ENCODE measurements around the gene GPR183. TPM values are rescaled to one million over a fixed set of nuclear protein-coding genes. Genes with fewer than 3 reads are reported as not detected.

Gene GPR183
- 100 to 1,000 TPM; 249 to 322 TPM for total RNA-seq
- 156 to 271 reads per million in 2 donors for total RNA-seq

GRCh38 chr13:99307247-99307646, at the start of gene GPR183:
Gene GPR183, minus strand, starts transcription at chr13:99307399. Its CDS starts 11,254 bp downstream, at chr13:99296145.
- Mint-ChIP-seq H3K36me3 (ENCODE audit: low read depth) (peaks cover 20% of the 10 kb centered on the region), H3K4me1 (peaks cover 61% of the 10 kb centered on the region), H3K27me3 (no peaks in the 10 kb centered on the region), H3K27ac (peak within 1 kb of the TSS; percentile 98), H3K4me3 (peak within 1 kb of the TSS; percentile 99)
- ATAC-seq, result peak; percentile 77
- peak in 1 of 3 donors; percentile 25 for DNase-seq
- H3K9me3 ChIP-seq (ENCODE audit: control insufficient read depth, low read length, poor library complexity, severe bottlenecking), result no peaks in the 10 kb centered on the region

- Mint-ChIP-seq H3K27me3 (no peaks in the 10 kb centered on the region), H3K4me1 (peaks cover 89% of the 10 kb centered on the region), H3K27ac (peak overlapping the region; percentile 100), H3K36me3 (ENCODE audit: low read depth) (peaks cover 12% of the 10 kb centered on the region), H3K4me3 (peak overlapping the region; percentile 89)
- no peaks in the 10 kb centered on the region for H3K9me3 ChIP-seq (ENCODE audit: control insufficient read depth, low read length, poor library complexity, severe bottlenecking)
- peak in 2 of 3 donors; percentile 44 to 60 for DNase-seq
- ATAC-seq, result peak; percentile 68
These were observed 49.3 kb upstream of the GPR183 start for GRCh38 chr13:99356262-99357091.

- H3K27me3 Mint-ChIP-seq, result no peaks in the 10 kb centered on the region
- ATAC-seq (peak; percentile 5), DNase-seq (no peak)
- H3K27ac Mint-ChIP-seq, result peak overlapping the region; percentile 100
- H3K4me1 Mint-ChIP-seq, result peaks cover 89% of the 10 kb centered on the region
- H3K36me3 Mint-ChIP-seq (ENCODE audit: low read depth), result peaks cover 12% of the 10 kb centered on the region
- peak overlapping the region; percentile 89 for H3K4me3 Mint-ChIP-seq
- H3K9me3 ChIP-seq (ENCODE audit: control insufficient read depth, low read length, poor library complexity, severe bottlenecking), result no peaks in the 10 kb centered on the region
These were observed 48.7 kb upstream of the GPR183 start for GRCh38 chr13:99356012-99356261.

GRCh38 chr13:99355267-99356011, 48.2 kb upstream of the GPR183 start:
- DNase-seq, result no peak
- Mint-ChIP-seq H3K27ac (peak overlapping the region; percentile 100), H3K4me3 (peak overlapping the region; percentile 89), H3K4me1 (peaks cover 89% of the 10 kb centered on the region), H3K27me3 (no peaks in the 10 kb centered on the region), H3K36me3 (ENCODE audit: low read depth) (peaks cover 11% of the 10 kb centered on the region)
- no peaks in the 10 kb centered on the region for H3K9me3 ChIP-seq (ENCODE audit: control insufficient read depth, low read length, poor library complexity, severe bottlenecking)
- ATAC-seq, result no peak

GRCh38 chr13:99354371-99354951, 47.3 kb upstream of the GPR183 start:
- H3K27me3 Mint-ChIP-seq, result no peaks in the 10 kb centered on the region
- ATAC-seq (no peak), DNase-seq (no peak)
- H3K4me1 Mint-ChIP-seq, result peaks cover 87% of the 10 kb centered on the region
- peaks cover 11% of the 10 kb centered on the region for H3K36me3 Mint-ChIP-seq (ENCODE audit: low read depth)
- no peaks in the 10 kb centered on the region for H3K9me3 ChIP-seq (ENCODE audit: control insufficient read depth, low read length, poor library complexity, severe bottlenecking)
- H3K27ac Mint-ChIP-seq, result peak overlapping the region; percentile 100
- H3K4me3 Mint-ChIP-seq, result peak overlapping the region; percentile 87

GRCh38 chr13:99353836-99354235, 46.6 kb upstream of the GPR183 start:
- Mint-ChIP-seq H3K27me3 (no peaks in the 10 kb centered on the region), H3K27ac (peak overlapping the region; percentile 100), H3K4me1 (peaks cover 85% of the 10 kb centered on the region), H3K4me3 (peak overlapping the region; percentile 87), H3K36me3 (ENCODE audit: low read depth) (peaks cover 12% of the 10 kb centered on the region)
- H3K9me3 ChIP-seq (ENCODE audit: control insufficient read depth, low read length, poor library complexity, severe bottlenecking), result no peaks in the 10 kb centered on the region
- DNase-seq (no peak), ATAC-seq (no peak)

GRCh38 chr13:99353246-99353600, 46.0 kb upstream of the GPR183 start:
- H3K27ac Mint-ChIP-seq, result peak overlapping the region; percentile 100

GRCh38 chr13:99352351-99353245, 45.4 kb upstream of the GPR183 start:
- peaks cover 85% of the 10 kb centered on the region for H3K4me1 Mint-ChIP-seq
- H3K36me3 Mint-ChIP-seq (ENCODE audit: low read depth), result peaks cover 11% of the 10 kb centered on the region
- peak overlapping the region; percentile 87 for H3K4me3 Mint-ChIP-seq
- H3K27me3 Mint-ChIP-seq, result no peaks in the 10 kb centered on the region
- ATAC-seq, result peak; percentile 20
- peak overlapping the region; percentile 100 for H3K27ac Mint-ChIP-seq
- H3K9me3 ChIP-seq (ENCODE audit: control insufficient read depth, low read length, poor library complexity, severe bottlenecking), result no peaks in the 10 kb centered on the region
- DNase-seq, result no peak

More at GRCh38 chr13:99353246-99353600, 46.0 kb upstream of the GPR183 start:
- peaks cover 85% of the 10 kb centered on the region for H3K4me1 Mint-ChIP-seq
- no peak for ATAC-seq
- H3K36me3 Mint-ChIP-seq (ENCODE audit: low read depth), result peaks cover 11% of the 10 kb centered on the region
- peak overlapping the region; percentile 87 for H3K4me3 Mint-ChIP-seq
- no peaks in the 10 kb centered on the region for H3K9me3 ChIP-seq (ENCODE audit: control insufficient read depth, low read length, poor library complexity, severe bottlenecking)
- DNase-seq, result no peak
- H3K27me3 Mint-ChIP-seq, result no peaks in the 10 kb centered on the region

- peak overlapping the region; percentile 100 for H3K27ac Mint-ChIP-seq
These were observed 44.6 kb upstream of the GPR183 start for GRCh38 chr13:99351772-99352171.

GRCh38 chr13:99350191-99350590, 43.0 kb upstream of the GPR183 start:
- H3K36me3 Mint-ChIP-seq (ENCODE audit: low read depth), result peaks cover 19% of the 10 kb centered on the region
- peaks cover 80% of the 10 kb centered on the region for H3K4me1 Mint-ChIP-seq
- DNase-seq (no peak), ATAC-seq (no peak)
- H3K27me3 Mint-ChIP-seq, result no peaks in the 10 kb centered on the region
- H3K4me3 Mint-ChIP-seq, result no peak overlapping the region
- H3K27ac Mint-ChIP-seq, result peak overlapping the region; percentile 100
- H3K9me3 ChIP-seq (ENCODE audit: control insufficient read depth, low read length, poor library complexity, severe bottlenecking), result no peaks in the 10 kb centered on the region

More at GRCh38 chr13:99351772-99352171, 44.6 kb upstream of the GPR183 start:
- Mint-ChIP-seq H3K27me3 (no peaks in the 10 kb centered on the region), H3K4me3 (peak overlapping the region; percentile 87), H3K4me1 (peaks cover 85% of the 10 kb centered on the region), H3K36me3 (ENCODE audit: low read depth) (peaks cover 13% of the 10 kb centered on the region)
- peak in 1 of 3 donors; percentile 25 for DNase-seq
- peak; percentile 43 for ATAC-seq
- H3K9me3 ChIP-seq (ENCODE audit: control insufficient read depth, low read length, poor library complexity, severe bottlenecking), result no peaks in the 10 kb centered on the region

- no peak for DNase-seq
- H3K27me3 Mint-ChIP-seq, result no peaks in the 10 kb centered on the region
- no peaks in the 10 kb centered on the region for H3K9me3 ChIP-seq (ENCODE audit: control insufficient read depth, low read length, poor library complexity, severe bottlenecking)
- H3K27ac Mint-ChIP-seq, result peak overlapping the region; percentile 100
- no peak for ATAC-seq
- H3K36me3 Mint-ChIP-seq (ENCODE audit: low read depth), result peaks cover 25% of the 10 kb centered on the region
- peak overlapping the region; percentile 76 for H3K4me3 Mint-ChIP-seq
- peaks cover 72% of the 10 kb centered on the region for H3K4me1 Mint-ChIP-seq
These were observed 40.8 kb upstream of the GPR183 start for GRCh38 chr13:99347911-99348451.

GRCh38 chr13:99347335-99347878, 40.2 kb upstream of the GPR183 start:
- DNase-seq (no peak), ATAC-seq (no peak)
- H3K4me1 Mint-ChIP-seq, result peaks cover 69% of the 10 kb centered on the region
- H3K27ac Mint-ChIP-seq, result peak overlapping the region; percentile 100
- H3K9me3 ChIP-seq (ENCODE audit: control insufficient read depth, low read length, poor library complexity, severe bottlenecking), result no peaks in the 10 kb centered on the region
- H3K36me3 Mint-ChIP-seq (ENCODE audit: low read depth), result peaks cover 25% of the 10 kb centered on the region
- peak overlapping the region; percentile 86 for H3K4me3 Mint-ChIP-seq
- H3K27me3 Mint-ChIP-seq, result no peaks in the 10 kb centered on the region
